ENCODE data around the gene ADAMTSL5. TPM values are rescaled to one million over a fixed set of nuclear protein-coding genes. Genes with fewer than 3 reads are reported as not detected.

Gene ADAMTSL5
- total and polyA plus RNA-seq, 9 of the 15 experiments (the other 6 are each of a cell fraction or from before 2014, with no cell fraction given) = 1.0 to 11.6 (median 4.1) TPM

DNA sequence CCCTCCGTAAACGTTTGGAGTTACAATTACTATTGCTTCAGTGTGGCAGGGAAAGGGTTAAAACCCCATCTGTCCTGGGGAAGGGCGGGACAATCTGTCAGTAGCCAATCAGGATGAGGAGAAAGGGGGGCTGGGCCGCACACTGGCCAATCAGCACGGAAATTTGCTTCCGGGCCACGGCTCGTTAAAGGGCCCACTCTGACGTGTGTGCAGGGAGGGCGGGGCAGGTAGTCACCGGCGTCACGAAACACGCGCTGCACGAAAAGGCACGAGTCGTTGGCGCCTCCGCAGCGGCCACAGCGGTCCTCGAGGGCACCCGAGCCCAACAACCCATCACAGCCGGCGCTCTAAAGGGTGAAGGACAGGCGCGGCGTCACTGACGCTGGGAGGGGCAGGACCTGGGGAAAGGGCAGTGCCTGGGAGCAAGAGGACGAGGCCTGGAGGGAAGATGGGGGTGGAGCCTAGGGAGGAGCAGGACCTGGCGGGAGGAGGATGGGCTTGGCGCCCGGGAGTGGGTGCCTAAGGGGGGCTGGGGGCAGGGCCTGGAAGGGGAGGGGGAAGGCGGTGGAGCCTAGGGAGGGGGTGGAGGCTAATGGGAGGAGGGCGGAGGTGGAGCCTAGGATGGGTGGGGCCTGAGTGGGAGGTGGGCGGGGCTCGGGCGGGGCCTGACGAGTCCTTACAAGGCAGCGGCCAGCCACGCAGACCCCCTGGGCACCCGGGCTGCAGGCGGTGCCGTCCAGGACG is 4.9 kb downstream of the ADAMTSL5 start (continued):
- TF ChIP-seq GTF2E2 (tag; IDR thresholded peaks at IDR 0.05) (no peak), HDAC8 (tag; IDR thresholded peaks at IDR 0.05) (no peak), ZC3H11A (IDR thresholded peaks at IDR 0.05; ENCODE audit: low read depth, low read length) (no peak), TOE1 (IDR thresholded peaks at IDR 0.05; ENCODE audit: borderline replicate concordance) (peak; percentile 98), TOE1 (CRISPR knock-in tag; IDR thresholded peaks at IDR 0.05; ENCODE audit: borderline replicate concordance, low read depth) (no peak), ZNF134 (CRISPR knock-in tag; conservative IDR thresholded peaks at IDR 0.05) (no peak), ESRRB (CRISPR knock-in tag; IDR thresholded peaks at IDR 0.05; ENCODE audit: borderline replicate concordance) (no peak), ELF2 (CRISPR knock-in tag; IDR thresholded peaks at IDR 0.05) (peak; percentile 88), MAFG (tag; conservative IDR thresholded peaks at IDR 0.05) (no peak), MTA3 (IDR thresholded peaks at IDR 0.05; ENCODE audit: borderline replicate concordance) (peak; percentile 82; the same call in 1 of the 2 replicates), TRIM28 (IDR thresholded peaks at IDR 0.05) (no peak), HNRNPUL1 (IDR thresholded peaks at IDR 0.05; ENCODE audit: low read length) (no peak), ZNF347 (CRISPR knock-in tag; IDR thresholded peaks at IDR 0.05; ENCODE audit: low read depth) (no peak)
- TF ChIP-seq, protein P1, sequence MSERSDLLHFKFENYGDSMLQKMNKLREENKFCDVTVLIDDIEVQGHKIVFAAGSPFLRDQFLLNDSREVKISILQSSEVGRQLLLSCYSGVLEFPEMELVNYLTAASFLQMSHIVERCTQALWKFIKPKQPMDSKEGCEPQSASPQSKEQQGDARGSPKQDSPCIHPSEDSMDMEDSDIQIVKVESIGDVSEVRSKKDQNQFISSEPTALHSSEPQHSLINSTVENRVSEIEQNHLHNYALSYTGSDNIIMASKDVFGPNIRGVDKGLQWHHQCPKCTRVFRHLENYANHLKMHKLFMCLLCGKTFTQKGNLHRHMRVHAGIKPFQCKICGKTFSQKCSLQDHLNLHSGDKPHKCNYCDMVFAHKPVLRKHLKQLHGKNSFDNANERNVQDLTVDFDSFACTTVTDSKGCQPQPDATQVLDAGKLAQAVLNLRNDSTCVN (CRISPR knock-in tag; IDR thresholded peaks at IDR 0.05) = no peak
- TF ChIP-seq, protein P2, sequence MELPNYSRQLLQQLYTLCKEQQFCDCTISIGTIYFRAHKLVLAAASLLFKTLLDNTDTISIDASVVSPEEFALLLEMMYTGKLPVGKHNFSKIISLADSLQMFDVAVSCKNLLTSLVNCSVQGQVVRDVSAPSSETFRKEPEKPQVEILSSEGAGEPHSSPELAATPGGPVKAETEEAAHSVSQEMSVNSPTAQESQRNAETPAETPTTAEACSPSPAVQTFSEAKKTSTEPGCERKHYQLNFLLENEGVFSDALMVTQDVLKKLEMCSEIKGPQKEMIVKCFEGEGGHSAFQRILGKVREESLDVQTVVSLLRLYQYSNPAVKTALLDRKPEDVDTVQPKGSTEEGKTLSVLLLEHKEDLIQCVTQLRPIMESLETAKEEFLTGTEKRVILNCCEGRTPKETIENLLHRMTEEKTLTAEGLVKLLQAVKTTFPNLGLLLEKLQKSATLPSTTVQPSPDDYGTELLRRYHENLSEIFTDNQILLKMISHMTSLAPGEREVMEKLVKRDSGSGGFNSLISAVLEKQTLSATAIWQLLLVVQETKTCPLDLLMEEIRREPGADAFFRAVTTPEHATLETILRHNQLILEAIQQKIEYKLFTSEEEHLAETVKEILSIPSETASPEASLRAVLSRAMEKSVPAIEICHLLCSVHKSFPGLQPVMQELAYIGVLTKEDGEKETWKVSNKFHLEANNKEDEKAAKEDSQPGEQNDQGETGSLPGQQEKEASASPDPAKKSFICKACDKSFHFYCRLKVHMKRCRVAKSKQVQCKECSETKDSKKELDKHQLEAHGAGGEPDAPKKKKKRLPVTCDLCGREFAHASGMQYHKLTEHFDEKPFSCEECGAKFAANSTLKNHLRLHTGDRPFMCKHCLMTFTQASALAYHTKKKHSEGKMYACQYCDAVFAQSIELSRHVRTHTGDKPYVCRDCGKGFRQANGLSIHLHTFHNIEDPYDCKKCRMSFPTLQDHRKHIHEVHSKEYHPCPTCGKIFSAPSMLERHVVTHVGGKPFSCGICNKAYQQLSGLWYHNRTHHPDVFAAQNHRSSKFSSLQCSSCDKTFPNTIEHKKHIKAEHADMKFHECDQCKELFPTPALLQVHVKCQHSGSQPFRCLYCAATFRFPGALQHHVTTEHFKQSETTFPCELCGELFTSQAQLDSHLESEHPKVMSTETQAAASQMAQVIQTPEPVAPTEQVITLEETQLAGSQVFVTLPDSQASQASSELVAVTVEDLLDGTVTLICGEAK (IDR thresholded peaks at IDR 0.05) = peak; percentile 65
- TF ChIP-seq, protein P2 (CRISPR knock-in tag; IDR thresholded peaks at IDR 0.05) = no peak
- TF ChIP-seq, protein P3, sequence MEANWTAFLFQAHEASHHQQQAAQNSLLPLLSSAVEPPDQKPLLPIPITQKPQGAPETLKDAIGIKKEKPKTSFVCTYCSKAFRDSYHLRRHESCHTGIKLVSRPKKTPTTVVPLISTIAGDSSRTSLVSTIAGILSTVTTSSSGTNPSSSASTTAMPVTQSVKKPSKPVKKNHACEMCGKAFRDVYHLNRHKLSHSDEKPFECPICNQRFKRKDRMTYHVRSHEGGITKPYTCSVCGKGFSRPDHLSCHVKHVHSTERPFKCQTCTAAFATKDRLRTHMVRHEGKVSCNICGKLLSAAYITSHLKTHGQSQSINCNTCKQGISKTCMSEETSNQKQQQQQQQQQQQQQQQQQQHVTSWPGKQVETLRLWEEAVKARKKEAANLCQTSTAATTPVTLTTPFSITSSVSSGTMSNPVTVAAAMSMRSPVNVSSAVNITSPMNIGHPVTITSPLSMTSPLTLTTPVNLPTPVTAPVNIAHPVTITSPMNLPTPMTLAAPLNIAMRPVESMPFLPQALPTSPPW (CRISPR knock-in tag; IDR thresholded peaks at IDR 0.05) = peak; percentile 94
